ENCODE results near the gene SERPINA5.

- TF ChIP-seq MAX (IDR thresholded peaks at IDR 0.05; ENCODE audit: low read depth, low read length) (no peak), CTCF (IDR thresholded peaks at IDR 0.05; ENCODE audit: low read depth, low read length) (no peak), POLR2A (IDR thresholded peaks at IDR 0.05; ENCODE audit: extremely low read depth, insufficient read length) (no peak), MYC (IDR thresholded peaks at IDR 0.05; ENCODE audit: low read depth, low read length) (no peak)
Observed at GRCh38 chr14:94591073-94591472, 9.8 kb downstream of the SERPINA5 start.

All from NB4 (cell line).